Activated CD8-positive, alpha-beta memory T cell treated with anti-CD3 and anti-CD28 coated beads for 24 hours (primary cell): ENCODE data around the gene TNS1.

Experiments
- DNase-seq: peaks from one replicate; pipeline ENCODE4 v3.0.0-alpha.2; 2020

TNS1 gene

DNA sequence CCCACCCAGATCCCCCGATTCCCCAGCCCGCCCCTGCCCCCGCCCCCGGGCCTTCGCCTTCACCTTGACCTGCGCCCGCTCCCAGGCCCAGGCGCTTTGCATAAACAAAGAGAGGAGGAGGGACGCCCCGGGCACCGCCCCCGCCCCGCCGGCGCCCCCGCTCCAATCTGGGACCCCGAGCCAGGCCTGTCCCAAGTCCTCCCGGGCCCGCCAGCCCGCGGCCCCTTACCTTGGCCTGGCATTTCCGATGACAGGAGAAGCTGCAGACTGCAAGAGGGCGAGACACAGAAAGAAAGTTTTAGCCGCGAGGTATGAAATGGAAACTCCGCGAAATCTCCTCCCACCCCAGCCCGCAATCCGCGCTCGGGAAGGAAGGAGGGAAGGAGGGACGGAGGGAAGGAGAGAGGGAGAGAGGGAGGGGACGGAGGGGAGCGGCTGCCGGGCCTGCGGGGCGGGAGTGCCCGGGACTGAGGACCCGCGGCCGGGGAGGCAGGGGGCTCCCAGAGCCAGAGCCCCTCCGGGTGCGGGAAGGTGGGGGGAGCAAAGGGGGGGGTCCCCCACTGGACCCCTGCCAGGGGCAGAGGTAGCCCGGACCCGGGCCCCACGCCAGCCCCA is 24.2 kb downstream of the TNS1 start:
- DNase-seq: no peak

DNA sequence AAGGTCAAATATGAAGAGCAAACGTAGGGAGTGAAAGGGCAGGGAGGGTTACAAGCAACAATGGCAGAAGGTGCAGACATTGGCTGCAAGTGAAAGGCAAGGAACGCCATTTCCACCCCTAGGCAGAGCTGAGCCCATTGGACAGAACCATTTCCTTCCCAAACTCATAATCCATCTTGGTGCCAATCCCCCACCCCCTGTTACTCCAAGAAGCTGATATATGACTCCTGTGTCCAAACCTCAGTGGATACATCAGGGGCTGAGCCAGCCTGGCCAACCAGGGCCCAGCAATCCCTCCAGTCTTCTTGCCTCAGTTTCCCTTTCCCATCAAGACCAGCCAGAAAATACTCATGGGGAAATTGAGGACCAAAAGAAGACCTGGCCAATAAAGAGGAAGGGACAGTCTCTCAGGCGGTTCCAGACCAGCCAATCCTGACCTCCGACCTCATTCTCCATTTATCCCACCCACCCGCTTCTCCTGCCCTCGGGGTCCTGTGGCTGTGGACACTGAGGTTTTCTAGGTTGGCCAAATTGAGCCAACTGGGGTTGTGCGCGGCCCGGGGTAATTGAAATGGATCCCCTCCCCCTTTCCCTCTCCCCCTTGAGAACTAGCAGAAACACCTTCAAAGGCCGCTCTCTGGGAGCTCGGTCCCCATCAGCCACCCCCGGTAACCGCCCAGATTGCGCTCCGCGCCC is 24.8 kb downstream of the TNS1 start:
- DNase-seq: no peak

DNA sequence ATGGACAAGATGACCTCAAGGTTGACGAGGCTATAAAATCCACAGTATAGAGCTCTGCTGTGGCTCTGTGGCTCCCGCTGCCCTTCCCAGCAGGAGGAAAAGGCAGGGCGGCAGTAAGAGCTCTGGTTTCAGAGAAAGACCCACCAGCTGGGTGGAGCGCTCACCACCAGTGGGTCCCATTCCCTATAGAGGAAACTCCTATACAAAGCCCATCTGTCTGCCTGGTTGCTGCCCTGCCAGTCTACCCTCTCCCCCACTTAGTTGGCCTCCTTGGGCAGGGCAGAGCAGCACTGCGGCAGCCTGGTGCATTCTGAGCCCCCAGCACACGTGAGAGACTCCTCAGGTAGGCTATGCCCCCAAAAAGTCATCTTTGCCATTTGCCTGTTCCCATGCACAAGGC is 26.5 kb downstream of the TNS1 start:
- no peak for DNase-seq

DNA sequence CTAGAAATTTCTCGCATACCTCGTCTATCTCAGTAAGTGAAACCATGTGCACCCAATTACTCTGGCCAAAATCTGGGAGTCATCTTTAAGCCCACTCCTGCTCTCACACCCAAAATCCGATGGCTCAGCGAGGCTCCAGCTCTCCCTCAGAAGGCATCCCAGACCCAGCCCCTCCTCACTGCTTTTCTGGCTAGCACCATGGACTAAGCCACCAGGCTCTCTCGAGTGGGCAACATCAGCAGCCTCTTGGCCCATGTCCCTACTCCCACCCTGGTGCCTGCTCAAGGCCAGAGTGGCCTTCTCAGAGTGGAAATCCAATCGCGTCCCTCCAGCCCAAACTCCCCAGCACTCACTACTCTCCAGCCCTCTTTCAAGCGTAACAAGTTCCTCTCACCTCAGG is 27.2 kb downstream of the TNS1 start:
- no peak for DNase-seq

DNA sequence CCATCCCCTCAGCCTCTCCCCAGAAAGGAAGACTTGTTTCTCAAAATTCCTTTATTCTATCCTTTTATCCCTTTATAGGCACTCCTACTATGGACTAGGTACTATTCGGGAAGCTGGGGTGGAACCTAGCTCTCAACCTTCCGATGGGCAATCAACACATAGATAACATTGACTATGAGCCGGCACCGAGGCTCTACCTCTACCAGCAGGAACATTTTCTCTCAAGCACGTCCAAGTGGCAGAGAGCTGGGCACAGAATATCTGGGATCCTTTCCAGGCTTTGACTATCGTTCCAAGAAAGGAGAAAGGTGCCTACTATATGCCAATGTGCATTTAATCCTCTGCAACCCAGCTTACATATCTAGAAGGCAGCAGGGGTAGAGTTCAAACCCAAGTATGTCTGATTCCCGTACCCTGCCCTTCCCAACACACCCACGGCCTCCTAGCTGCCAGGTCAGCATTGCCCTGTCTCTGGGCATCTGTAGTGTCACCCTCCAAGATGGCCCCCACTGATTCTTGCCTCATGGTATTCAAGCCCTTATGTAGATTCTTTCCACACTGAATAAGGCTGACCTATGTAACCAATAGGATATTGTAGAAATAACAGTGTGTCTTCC is 28.3 kb downstream of the TNS1 start:
- no peak for DNase-seq

DNA sequence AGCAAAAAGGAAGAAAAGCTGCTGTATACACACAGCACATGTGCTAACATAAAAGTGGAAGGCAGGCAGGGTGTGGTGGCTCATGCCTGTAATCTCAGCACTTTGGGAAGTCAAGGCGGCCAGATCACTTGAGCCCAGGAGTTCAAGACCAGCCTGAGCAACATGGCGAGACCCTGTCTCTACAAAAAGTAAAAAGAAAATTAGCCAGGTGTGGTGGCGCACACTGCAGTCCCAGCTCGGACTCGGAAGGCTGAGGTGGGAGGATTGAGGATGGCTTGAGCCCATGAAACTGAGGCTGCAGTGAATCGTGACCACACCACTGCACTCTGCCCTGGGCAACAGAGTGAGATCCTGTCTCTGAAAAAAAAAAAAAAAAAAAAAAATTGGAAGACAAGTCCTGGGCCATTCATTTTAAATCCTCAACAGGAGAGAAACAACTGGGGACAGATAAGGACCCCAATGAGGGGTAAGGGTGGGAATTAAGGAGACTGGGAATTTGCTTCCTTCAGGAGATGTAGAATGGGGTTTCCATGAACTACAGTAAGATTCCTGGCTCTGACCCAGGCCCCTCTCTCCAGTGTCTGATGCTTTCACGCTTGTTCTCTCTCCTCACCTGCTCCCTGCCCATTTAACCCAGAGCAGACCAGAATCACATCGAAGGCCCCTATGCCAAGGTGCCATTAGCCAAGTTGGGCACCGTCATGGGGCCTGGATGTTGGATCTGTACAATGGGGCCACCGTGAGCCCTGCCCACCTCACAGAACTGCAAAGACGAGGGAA is 29.6 kb downstream of the TNS1 start:
- no peak for DNase-seq

DNA sequence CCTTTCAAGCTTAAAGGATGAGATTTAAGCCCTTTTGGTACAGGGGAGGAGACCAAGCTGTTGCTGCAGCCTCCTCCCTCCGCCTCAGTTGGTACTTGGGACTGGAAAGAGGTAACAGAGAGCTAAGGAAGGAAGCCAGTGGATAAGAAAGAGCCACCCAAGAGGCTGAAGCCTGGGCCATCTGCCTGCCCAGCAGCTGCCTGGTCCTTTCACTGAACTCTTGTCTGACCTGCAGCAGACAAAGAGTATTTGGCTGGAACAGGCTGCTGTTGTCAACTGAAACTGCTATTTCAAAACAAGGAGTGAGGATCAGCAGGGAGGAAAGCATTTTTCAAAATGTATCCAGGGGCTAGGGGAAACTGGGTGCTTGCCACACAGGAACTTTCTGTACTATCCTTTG is 30.3 kb downstream of the TNS1 start:
- DNase-seq: no peak

DNA sequence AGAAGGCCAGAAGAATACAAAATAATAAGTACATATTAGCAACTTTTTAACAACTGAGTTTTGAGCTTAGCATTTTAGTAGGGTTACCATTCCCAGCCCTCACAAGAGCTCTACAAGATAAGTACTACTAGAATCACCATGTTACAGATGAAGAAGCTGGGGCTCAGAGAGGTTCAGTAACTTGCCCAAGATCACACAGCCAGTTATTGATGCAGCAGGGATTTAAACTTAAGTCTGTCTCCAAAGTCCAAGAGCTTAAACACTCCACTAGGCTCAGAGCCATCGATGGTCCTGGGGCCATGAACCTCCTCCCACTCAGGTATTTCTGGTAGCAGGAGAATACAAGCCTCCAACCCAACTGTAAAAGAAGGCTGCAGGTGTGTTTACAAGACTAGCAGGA is 30.8 kb downstream of the TNS1 start:
- DNase-seq: no peak

DNA sequence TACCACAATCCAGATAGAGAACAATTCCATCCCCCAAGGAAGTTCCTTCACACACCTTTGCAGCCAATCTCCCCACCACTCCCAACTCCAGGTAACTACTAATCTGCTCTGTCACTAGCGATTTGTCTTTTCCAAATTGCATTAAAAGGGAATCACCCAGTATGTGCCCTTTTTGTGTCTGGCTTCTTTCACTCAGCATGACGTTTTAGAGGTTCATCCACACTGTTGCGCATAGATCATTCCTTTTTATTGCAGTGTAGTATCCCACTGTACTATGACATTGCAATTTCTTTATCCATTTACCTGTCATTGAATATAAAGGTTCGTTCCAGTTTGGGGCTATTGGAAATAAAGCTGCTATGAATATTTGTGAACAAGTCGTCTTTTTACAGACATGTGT is 31.6 kb downstream of the TNS1 start:
- DNase-seq: no peak

DNA sequence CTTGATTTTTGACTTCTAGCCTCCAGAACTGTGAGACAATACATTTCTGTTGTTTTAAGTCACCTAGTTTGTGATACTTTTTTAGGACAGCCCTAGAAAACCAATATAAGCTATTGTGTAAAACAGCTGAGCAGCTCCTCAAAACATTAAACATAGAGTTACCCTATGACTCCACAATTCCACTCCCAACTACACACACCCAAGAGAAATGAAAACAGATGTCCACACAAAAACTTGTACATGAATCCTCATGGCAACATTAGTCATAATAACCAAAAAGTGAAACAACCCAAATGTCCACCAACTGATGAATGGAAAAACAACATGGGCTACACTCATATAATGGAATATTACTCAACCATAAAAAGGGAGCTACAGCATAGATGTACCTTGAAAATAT is 32.6 kb downstream of the TNS1 start:
- no peak for DNase-seq

DNA sequence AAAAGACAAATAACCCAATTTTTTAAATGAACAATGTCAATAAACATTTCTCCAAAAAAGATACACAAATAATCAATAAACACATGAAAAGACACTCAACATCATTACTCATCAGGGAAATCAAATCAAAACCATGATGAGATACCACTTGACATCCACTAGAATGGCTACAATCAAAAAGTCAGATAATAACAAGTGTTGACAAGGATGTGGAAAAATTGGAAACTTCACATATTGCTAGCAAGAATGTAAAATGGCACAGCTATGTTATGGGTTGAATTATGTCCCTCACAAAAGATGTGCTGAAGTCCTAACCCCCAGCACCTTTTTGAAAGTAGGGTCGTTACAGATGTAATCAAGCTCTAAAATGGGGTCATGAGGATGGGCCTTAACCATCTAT is 33.2 kb downstream of the TNS1 start:
- no peak for DNase-seq

DNA sequence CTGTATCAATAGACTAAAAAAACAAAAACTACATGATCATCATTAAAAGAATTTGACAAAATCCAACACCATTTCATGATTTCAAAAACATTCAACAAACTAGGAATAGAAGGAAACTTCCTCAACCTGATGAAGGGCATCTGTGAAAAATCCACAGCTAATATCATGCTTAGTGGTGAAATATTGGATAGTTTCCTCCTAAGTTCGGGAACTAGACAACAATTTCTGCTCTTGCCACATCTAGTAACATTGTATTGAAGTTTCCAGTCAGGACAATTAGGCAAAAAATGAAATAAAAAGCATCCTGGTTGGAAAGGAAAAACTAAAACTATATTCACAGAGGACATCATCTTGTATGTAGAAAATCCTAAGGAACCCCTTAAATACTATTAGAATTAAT is 34.8 kb downstream of the TNS1 start:
- DNase-seq: no peak

DNA sequence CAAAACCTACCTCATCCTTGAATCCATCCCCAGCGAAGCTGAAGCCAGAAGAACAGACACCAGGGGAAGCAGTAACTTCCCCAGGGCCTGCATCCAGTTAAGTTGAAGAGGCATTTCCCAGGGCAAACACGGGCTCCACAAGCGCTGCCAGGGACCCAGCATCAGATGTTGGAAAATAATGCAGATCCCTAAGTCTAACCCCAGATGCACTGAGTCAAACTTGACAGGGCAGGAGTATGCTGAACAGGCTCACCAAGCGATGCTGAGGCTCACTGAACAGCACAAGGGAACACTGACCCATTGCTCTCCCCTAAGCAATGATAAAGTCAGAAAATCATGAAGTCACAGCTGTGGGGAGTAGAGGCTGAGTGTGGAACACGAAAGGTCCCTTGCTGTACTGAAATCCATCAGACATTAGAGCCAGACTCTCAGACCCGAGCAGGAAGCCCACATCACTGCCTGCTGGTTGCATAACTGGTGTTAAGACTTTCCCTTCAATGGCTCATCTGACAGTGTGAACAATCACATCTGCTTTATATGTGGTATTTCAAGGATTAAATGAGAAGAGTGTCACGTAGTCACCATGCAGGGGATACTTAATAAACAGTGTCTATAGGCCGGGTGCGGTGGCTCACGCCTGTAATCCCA is 36.2 kb downstream of the TNS1 start:
- no peak for DNase-seq

DNA sequence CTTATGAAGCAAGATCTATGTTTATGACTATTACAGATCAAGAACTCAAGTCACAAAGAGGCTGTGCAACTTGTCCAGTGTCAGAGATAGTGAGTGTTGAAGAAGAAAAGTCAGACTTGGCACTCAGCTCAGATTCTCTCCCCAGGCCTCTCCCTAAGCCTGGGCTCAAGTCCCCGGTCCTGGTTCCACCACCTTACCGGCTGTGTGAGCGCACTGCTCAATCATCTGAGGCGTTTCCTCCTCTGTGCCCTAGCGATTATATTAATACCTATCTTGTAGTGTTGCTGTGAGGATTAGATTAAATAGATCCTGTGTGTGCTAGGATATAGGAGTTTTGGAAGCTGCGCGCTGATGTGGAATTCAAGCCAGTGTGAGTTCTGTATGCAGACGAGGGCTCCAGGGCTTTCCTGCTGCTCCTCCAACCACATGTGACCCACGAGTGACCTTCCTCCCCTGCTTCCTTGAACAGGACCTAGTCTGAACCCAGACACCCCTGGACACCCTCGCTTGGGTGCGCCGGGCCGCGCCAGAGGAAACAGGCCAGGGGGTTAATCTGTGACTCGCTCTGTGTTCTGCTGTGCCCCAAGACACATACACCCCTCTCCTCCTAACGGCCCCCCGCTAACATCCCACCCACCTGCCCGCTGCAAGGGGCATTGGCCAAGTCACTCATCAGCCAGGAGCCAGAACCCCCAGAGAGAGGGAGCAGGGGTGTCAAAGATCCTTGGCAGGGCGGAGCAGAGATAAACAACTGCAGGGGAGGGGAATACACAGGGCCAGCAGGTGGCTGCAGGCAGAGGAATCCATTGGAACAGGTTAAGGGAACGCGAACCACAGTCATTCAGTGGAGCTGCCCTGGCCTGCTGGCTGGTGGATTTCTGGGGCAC is 38.3 kb downstream of the TNS1 start:
- no peak for DNase-seq

DNA sequence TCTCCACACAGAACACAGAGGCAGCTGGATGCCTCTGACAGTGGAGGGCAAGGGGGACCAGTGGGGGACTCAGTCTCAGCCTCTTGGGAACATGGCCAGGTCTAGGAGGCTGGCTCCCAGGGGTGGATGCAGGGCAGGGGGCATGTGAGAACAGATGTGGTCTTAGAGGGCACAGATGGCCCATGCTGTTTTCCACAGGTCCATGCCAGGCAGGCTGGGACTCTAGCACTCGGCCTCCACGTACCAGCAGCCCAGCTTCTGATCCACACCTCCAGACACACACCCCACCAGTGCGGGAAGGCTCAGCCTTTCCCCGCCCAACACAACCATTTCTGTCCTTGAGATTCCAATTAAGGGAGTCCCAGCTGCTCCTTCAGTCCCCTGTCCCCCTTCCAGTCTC is 42.4 kb downstream of the TNS1 start:
- DNase-seq: no peak

DNA sequence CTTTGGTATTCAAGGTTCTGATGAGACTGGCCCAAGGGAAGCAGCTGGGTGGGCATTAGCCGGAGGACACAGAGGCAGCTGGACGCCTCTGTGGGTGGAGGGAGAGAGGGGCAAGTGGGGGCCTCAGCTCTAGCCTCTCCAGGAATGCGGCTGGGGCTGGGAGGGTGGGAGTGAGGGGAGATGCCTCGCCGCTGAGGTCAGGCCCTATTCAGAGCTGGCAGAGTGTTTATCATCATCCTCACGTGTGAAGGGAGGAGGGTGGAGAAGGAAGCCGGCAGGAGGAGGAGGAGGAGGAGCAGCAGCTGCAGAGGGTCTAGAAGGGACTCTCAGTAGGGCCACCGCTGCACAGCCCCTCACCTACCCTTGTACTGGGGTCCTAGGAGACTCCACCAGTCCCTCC is 43.1 kb downstream of the TNS1 start:
- DNase-seq: no peak

DNA sequence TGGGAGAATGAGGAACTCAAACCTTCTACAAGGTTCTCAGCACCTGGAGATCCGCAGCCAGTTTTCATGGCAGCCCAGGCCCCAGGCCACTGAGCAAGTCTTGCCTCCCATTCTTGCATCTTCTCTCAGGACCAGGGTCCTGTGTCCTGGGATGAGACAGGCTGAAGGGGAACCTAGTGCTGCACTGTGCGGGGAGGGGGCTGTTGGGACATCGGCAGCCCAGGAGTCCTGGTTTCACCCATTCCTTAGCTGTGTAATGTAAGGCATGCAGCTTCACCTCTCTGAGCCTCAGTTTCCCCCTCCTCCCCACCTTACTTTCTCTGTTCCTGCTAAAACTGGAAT is 43.9 kb downstream of the TNS1 start:
- no peak for DNase-seq

DNA sequence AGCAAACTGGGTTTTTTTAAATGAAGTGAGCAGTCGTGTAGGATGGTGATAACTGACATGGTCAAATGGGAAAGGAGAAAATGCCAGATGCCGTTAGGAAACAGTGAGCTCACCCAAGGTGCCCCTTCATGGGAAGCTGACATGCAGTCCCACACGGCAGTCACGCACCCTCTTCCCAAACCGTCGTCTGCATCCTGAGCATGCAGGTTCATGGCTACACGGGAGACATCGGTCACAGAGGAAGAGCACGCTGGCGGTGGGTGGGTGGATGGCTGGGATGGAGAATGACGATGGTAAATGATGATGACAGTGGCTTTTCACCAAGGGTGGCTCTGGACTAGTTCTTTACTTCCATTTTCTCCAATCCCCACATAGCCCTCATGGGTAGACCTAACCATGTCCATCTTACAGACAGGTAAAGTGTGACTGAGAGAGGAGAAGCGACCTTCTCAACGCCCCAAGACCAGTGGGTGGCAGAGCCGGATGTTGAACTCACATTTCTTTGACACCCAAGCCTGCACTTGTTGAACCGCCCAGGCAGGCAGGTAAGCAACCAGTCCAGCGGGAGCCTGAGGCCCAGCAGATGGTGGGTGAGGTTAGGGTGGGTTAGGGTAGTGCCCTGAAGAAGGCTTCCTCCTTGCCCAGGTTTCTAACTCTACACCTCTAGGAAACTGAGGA is 44.5 kb downstream of the TNS1 start:
- DNase-seq: no peak

DNA sequence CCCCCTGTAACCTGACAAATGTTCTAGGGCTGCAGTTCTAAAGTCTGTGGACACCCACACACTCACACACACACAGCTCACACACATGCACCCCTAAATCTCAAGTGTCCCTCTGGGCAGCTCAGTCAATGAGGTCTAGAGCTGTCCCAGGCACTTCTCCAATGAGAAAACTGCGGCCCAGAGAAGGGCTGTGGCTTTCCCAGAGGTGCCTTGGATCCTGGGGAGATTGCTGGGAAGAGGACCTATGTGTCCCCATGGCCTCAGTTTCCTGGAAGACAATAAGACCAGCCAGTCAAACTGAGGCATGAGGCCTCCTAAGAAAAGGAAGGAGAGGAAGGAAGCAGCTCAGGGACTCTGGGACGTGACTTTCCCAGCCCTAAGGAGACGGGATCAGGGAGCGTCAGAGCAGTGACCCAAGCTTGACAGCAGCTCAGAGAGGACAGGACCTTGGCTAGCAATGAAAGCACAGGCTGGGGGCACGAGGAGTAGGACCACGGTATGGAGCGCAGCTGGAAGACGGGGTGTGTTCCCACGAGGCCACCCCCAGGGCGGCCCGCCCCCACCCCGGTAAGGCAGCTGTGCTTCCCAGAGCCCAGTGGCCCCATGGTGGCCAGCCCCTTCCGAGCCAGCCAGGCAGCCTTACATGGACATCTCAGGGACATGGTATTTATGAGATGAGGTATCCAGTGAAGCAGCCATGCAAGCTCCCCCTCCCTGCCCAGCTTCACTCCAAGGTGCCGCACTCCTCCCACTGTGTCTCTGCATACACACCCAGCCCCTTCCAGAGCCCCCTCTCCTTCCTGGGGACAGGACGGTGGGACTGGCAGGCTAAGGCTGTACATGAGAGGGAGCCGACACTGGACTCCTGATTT is 46.0 kb downstream of the TNS1 start:
- no peak for DNase-seq

DNA sequence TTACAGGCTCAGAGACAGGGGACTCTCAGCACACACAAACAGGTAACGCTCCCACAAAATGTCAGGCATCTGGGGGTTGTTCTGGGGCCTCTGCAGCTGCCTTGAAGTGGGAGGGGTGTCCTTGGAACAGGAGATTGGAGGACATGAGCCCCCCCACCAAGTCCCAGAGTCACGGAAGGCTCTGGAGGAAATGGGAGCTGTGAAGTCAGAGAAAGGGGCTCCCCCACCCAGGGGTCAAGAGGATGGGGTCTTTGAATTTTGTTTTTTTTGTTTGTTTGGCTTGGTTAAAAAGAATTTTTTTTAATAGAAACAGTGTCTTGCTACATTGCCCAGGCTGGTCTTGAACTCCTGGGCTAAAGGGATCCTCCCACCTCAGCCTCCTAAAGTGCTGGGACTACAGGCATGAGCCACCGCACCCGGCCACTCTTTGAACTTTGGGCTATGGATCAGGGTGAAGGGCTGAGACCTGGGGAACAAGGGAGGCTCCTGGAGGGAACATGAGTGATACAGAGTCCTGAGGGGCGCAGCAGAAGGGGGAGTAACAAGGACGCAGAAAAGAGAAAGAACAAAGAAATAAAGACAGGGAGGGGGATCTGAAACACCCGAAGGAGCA is 46.8 kb downstream of the TNS1 start:
- no peak for DNase-seq
